PC-9 (cell line): ENCODE measurements around the gene ZCCHC3. TPM values are rescaled to one million over a fixed set of nuclear protein-coding genes. Genes with fewer than 3 reads are reported as not detected.

Source experiments
- BruUV-seq: library from RNA; stranded (reverse); fragments of 400-500 nt; replicated peaks from 2 replicates; lab custom pipeline; 2021; lab: Mats Ljungman, UMichigan
- CTCF ChIA-PET: fragments of 300-600 bp; sonication (Branson Sonifier 250); formaldehyde crosslinking; loops from one replicate; lab custom pipeline; 2022; ENCODE audit warnings: antibody characterized with exemption; lab: Charles Lee
- POLR2A ChIA-PET: fragments of 300-600 bp; sonication (Branson Sonifier 250); formaldehyde crosslinking; loops from one replicate; lab custom pipeline; 2022; ENCODE audit warnings: antibody characterized with exemption; ENCODE audit not compliant: unreplicated experiment; lab: Charles Lee
- DNase-seq, 2 experiments: peaks; one replicate each; pipeline versions ENCODE4 v3.0.0 to v3.0.0-alpha.2; 2015 to 2022; ENCODE audit warnings: mixed read lengths in 1 of 2
- H2AFZ ChIP-seq: fragments of 200-600 bp; sonication (generic); 2 replicates; pipeline ENCODE4 v1.8.1; 2017; ENCODE audit warnings: antibody characterized with exemption
- H3F3A ChIP-seq: fragments of 200-600 bp; sonication (generic); 2 replicates; pipeline ENCODE4 v1.8.1; 2017; ENCODE audit warnings: antibody characterized with exemption, mild to moderate bottlenecking, low read depth; ENCODE audit not compliant: insufficient read depth
- H3K27ac ChIP-seq: fragments of 200-600 bp; sonication (generic); 2 replicates; pipeline ENCODE4 v1.6.1; 2016; ENCODE audit warnings: mixed run types
- H3K27me3 ChIP-seq: fragments of 200-600 bp; sonication (generic); 2 replicates; pipeline ENCODE4 v1.6.1; 2016; ENCODE audit warnings: low read depth, mixed run types; ENCODE audit not compliant: insufficient read depth
- H3K36me3 ChIP-seq: fragments of 200-600 bp; sonication (generic); 2 replicates; pipeline ENCODE4 v1.6.1; 2016; ENCODE audit warnings: low read depth, mixed run types
- H3K4me1 ChIP-seq: fragments of 200-600 bp; sonication (generic); replicated peaks from 2 replicates; pipeline ENCODE4 v1.6.1; 2016; ENCODE audit warnings: mixed run types; ENCODE audit not compliant: insufficient read depth
- H3K4me2 ChIP-seq: fragments of 200-600 bp; sonication (generic); 2 replicates; pipeline ENCODE4 v1.6.1; 2017; ENCODE audit warnings: mixed run types
- H3K4me3 ChIP-seq: fragments of 200-600 bp; sonication (generic); 2 replicates; pipeline ENCODE4 v1.6.1; 2016; ENCODE audit warnings: mixed run types
- H3K79me2 ChIP-seq: fragments of 200-600 bp; sonication (generic); 2 replicates; pipeline ENCODE4 v1.6.1; 2017; ENCODE audit warnings: low read depth, mixed run types
- H3K9me2 ChIP-seq: fragments of 200-600 bp; sonication (generic); 2 replicates; pipeline ENCODE4 v1.8.1; 2017; ENCODE audit warnings: mild to moderate bottlenecking; ENCODE audit not compliant: insufficient read depth
- H3K9me3 ChIP-seq: fragments of 200-600 bp; sonication (generic); 2 replicates; pipeline ENCODE4 v1.8.1; 2016; ENCODE audit warnings: low read depth; ENCODE audit not compliant: insufficient read depth
- H4K20me1 ChIP-seq: fragments of 200-600 bp; sonication (generic); 2 replicates; pipeline ENCODE4 v1.8.1; 2017; ENCODE audit not compliant: insufficient read depth
- EZH2 ChIP-seq: fragments of 200-600 bp; sonication (generic); IDR thresholded peaks from 2 replicates; pipeline ENCODE4 v1.8.0; 2017; ENCODE audit warnings: antibody characterized with exemption, low read depth
- intact Hi-C: fragments of 100-400 bp; cut with micrococcal nuclease; formaldehyde crosslinking; loops from one replicate; pipeline ENCODE4 v1.10.0; 2022; ENCODE audit not compliant: unreplicated experiment
- total RNA-seq: library from RNA; stranded (reverse); gene quantifications from 2 replicates; pipeline ENCODE4 v1.2.3, GENCODE V29; 2021
- TF ChIP-seq, protein P1 (sequence below): fragments of 200-600 bp; sonication (generic); conservative IDR thresholded peaks from 2 replicates; pipeline ENCODE4 v1.6.1; 2017; ENCODE audit warnings: mixed run types, antibody characterized with exemption, mild to moderate bottlenecking, moderate library complexity

Gene ZCCHC3
- total RNA-seq, 1 experiment from 2014 or later: 17.7 TPM

DNA sequence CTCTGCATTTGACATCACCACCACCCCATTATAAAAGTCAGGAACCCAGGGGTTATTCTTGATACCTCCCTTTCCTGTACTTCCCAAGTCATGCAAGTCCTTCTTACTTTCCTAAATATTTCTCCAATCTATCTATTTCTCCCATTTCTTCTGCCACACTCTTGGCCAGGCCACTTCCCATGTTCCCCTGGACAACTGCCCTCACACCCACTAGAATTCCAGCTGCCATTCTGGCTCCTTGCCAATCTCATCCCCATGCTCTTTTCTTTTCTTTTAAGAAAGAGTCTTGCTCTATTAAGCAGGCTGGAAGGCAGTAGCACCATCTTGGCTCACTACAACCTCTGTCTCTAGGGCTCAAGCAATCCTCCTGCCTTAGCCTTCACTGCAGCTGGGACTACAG, 24.7 kb upstream of the ZCCHC3 start:
- Histone ChIP-seq H3K79me2 (no peaks in the 10 kb centered on the region), H3K27ac (no peak overlapping the region), H4K20me1 (no peaks in the 10 kb centered on the region; the same call in 1 of the 2 replicates), H3F3A (no peaks in the 10 kb centered on the region), H3K4me3 (no peak overlapping the region), H3K9me2 (no peaks in the 10 kb centered on the region), H3K4me2 (no peak overlapping the region), H3K36me3 (no peaks in the 10 kb centered on the region), H3K9me3 (no peaks in the 10 kb centered on the region), H3K4me1 (no peaks in the 10 kb centered on the region), H2AFZ (no peak overlapping the region), H3K27me3 (no peaks in the 10 kb centered on the region)
- DNase-seq: no peak
- TF ChIP-seq EZH2: no peak
- TF ChIP-seq, protein P1, sequence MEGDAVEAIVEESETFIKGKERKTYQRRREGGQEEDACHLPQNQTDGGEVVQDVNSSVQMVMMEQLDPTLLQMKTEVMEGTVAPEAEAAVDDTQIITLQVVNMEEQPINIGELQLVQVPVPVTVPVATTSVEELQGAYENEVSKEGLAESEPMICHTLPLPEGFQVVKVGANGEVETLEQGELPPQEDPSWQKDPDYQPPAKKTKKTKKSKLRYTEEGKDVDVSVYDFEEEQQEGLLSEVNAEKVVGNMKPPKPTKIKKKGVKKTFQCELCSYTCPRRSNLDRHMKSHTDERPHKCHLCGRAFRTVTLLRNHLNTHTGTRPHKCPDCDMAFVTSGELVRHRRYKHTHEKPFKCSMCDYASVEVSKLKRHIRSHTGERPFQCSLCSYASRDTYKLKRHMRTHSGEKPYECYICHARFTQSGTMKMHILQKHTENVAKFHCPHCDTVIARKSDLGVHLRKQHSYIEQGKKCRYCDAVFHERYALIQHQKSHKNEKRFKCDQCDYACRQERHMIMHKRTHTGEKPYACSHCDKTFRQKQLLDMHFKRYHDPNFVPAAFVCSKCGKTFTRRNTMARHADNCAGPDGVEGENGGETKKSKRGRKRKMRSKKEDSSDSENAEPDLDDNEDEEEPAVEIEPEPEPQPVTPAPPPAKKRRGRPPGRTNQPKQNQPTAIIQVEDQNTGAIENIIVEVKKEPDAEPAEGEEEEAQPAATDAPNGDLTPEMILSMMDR: no peak
- BruUV-seq: no TSS peak
- ChIA-PET POLR2A (no interaction called here), CTCF (no interaction called here)
- intact Hi-C loops: no loop called here

DNA sequence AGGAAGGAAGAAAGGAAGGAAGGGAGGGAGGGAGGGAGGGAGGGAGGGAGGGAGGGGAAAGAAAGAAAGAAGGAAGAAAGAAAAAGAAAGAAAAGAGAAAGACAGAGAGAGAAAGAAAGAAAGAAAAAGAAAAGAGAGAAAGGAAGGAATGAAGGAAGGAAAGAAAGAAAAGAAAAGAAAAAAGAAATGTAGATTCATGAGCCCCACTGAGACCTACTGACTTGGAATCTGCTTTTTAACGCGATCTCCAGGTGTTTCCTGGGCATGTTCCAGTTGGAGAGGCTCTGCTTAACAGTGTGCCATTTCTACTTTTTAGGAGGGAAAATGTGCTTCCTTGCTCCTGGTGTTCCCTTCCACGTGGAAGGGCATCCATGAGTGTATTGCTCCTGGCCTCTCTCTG, 23.5 kb upstream of the ZCCHC3 start:
- no peaks in the 10 kb centered on the region for H3K4me1 ChIP-seq
- intact Hi-C loops: no loop called here
- ChIA-PET POLR2A (no interaction called here), CTCF (no interaction called here)
- peaks cover 6% of the 10 kb centered on the region; the same call in 1 of the 2 replicates for H3F3A ChIP-seq
- no TSS peak for BruUV-seq
- H3K4me2 ChIP-seq: no peak overlapping the region
- no peaks in the 10 kb centered on the region for H3K9me2 ChIP-seq
- H3K79me2 ChIP-seq: no peaks in the 10 kb centered on the region
- no peak for DNase-seq
- no peaks in the 10 kb centered on the region; the same call in 1 of the 2 replicates for H4K20me1 ChIP-seq
- no peak overlapping the region for H3K27ac ChIP-seq
- no peaks in the 10 kb centered on the region for H3K9me3 ChIP-seq
- no peak overlapping the region for H3K4me3 ChIP-seq
- TF ChIP-seq, protein P1: no peak
- TF ChIP-seq EZH2: no peak
- no peak overlapping the region for H2AFZ ChIP-seq
- H3K36me3 ChIP-seq: no peaks in the 10 kb centered on the region
- no peaks in the 10 kb centered on the region for H3K27me3 ChIP-seq

DNA sequence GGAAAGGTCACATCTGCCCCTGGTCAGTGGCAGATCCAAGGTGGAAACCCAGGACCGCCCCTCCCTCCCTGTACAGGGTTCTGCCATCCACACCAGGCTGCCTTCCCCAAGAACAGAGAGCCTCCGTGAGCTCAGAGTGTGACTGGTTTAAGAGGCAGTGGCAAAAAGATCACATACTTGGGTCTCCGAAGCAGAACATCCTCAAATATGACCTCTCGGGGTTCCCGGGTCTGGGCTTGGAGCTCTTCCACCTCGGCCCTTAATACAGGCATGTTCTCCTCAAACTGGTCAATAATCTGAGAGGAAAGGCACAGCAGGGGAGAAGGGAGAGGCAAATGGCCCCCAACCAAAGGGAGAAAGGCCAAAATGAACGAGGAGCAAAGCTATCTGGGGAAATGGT, 21.6 kb upstream of the ZCCHC3 start:
- Histone ChIP-seq H2AFZ (no peak overlapping the region), H3K27me3 (no peaks in the 10 kb centered on the region), H3F3A (peaks cover 6% of the 10 kb centered on the region; the same call in 1 of the 2 replicates), H3K79me2 (no peaks in the 10 kb centered on the region), H3K9me3 (no peaks in the 10 kb centered on the region), H3K9me2 (no peaks in the 10 kb centered on the region), H3K4me1 (no peaks in the 10 kb centered on the region), H4K20me1 (no peaks in the 10 kb centered on the region; the same call in 1 of the 2 replicates), H3K27ac (no peak overlapping the region), H3K4me3 (no peak overlapping the region), H3K4me2 (no peak overlapping the region), H3K36me3 (no peaks in the 10 kb centered on the region)
- intact Hi-C loops: no loop called here
- DNase-seq: no peak
- no TSS peak for BruUV-seq
- CTCF ChIA-PET: no interaction called here
- TF ChIP-seq, protein P1: no peak
- no peak for TF ChIP-seq EZH2
- POLR2A ChIA-PET: no interaction called here
